ENCODE measurements around the gene PRR19.

The PRR19 gene

GRCh38 chr19:42348211-42348610 is 46.3 kb downstream of the PRR19 start:
- no peak for DNase-seq (ENCODE audit: low read depth in 3 of 3, low spot score in 1 of 3)

DNA sequence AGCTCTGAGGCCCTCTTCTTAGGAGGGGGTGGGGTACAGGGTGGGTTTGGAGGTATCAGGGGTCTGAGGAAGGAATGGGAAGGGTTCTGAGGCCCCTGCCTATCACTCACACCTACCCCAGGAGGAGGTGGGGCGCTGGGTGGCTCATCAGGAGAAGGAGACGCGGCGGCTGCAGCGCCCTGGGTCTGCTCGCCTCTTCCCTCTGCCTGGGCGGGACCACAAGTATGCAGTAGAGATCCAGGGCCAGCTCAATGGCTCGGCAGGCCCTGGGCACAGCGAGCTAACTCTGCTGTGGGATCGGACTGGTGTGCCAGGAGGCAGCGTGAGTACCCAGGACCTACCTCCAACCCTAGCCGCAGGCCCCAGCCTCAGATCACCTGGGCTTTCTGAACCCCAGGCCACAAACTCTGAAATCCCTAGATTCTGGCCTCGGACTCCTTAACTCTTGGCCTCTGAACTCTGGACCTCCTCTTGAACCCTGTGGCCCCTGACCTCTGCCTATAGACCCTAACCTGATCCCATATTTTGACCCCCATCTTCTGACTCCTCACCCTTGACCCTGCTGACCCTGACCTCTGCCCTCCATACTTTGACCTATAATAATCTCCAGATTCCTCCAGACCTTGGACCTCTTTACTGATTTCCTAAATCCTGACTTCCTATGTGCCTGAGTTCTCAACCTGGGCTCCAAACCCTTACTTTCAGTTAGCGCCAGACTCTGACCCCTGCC is 47.6 kb downstream of the PRR19 start:
- DNase-seq (ENCODE audit: low read depth in 3 of 3, low spot score in 1 of 3): no peak

DNA sequence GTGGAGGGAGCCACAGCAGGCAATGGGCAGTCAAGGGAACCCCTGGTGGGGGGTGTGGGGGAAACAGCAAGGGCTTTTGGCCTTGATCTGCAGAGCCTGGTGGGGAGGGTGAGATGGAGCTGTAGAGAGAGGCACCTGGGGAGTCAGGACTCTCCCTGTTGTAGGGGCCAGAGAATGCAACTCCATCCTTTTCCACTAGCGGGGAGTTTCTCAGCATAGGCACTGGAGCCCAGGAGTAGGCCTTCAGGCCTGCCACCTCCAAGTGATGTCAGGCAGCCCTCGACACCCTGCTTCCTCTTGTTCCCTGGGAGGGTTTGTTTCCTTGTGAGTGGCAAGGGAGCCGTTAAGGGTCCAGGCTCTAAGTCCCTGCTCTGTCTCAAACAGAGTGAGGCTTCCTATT is 48.5 kb downstream of the PRR19 start:
- DNase-seq (ENCODE audit: low read depth in 3 of 3, low spot score in 1 of 3): no peak

GRCh38 chr19:42351079-42351735 is 49.3 kb downstream of the PRR19 start:
- DNase-seq (ENCODE audit: low read depth in 3 of 3, low spot score in 1 of 3): no peak

GRCh38 chr19:42352301-42353259 is 50.6 kb downstream of the PRR19 start:
- DNase-seq (ENCODE audit: low read depth in 3 of 3, low spot score in 1 of 3): no peak

GRCh38 chr19:42353341-42354015 is 51.5 kb downstream of the PRR19 start:
- no peak for DNase-seq (ENCODE audit: low read depth in 3 of 3, low spot score in 1 of 3)

GRCh38 chr19:42355896-42356295 is 54.0 kb downstream of the PRR19 start:
- no peak for DNase-seq (ENCODE audit: low read depth in 3 of 3, low spot score in 1 of 3)

- no peak for DNase-seq (ENCODE audit: low read depth in 3 of 3, low spot score in 1 of 3)
These were observed 54.8 kb downstream of the PRR19 start for GRCh38 chr19:42356686-42357085.

DNA sequence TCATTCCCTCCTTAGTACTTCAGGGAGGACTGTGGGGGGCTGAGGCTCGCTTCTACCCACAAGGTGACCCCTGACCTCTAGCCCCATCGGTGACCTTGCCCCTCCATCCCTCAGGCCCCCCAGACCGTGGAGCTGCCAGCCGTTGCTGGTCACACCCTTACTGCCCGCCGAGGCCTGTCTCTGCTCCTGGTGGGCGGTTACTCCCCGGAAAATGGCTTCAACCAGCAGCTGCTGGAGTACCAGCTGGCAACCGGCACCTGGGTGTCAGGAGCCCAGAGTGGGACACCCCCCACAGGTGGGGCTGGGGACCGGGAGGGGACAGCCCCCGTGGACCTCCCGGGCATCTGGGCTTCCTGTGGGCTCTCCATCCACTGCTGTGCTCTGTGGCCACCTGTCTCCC is 55.4 kb downstream of the PRR19 start:
- DNase-seq (ENCODE audit: low read depth in 3 of 3, low spot score in 1 of 3): no peak

Data from stimulated activated CD4-positive, alpha-beta T cell treated with anti-CD3 and anti-CD28 coated beads, TNF-alpha, amount 100 ng/mL, for 1 hour (primary cell).